GM12878 (cell line): ENCODE results near the gene SIGLEC14. TPM values are rescaled to one million over a fixed set of nuclear protein-coding genes. Genes with fewer than 3 reads are reported as not detected.
"Not testable (repeated sequence)": the region's sequence is repeated elsewhere in the genome, so short reads cannot be mapped to it uniquely, and the experiment has no call there.

Experiments
- ATAC-seq: fragments of 200-7000 bp; cut with Tn5 transposase; 3 replicates; pipeline ENCODE4 v1.9.1; 2020; ENCODE audit warnings: mild to moderate bottlenecking, moderate library complexity
- BruUV-seq: library from RNA; stranded (reverse); fragments of 400-500 nt; replicated peaks from 2 replicates; lab custom pipeline; 2021; lab: Mats Ljungman, UMichigan
- CTCF ChIA-PET: fragments of 300-600 bp; sonication (Branson Sonifier 250); formaldehyde crosslinking; extraction: SDS; loops from one replicate; lab custom pipeline; 2021; ENCODE audit warnings: inconsistent platforms; lab: Yijun Ruan, JAX
- POLR2A ChIA-PET: fragments of 350-600 bp; formaldehyde crosslinking; extraction: SDS; loops from one replicate; lab custom pipeline; 2021; ENCODE audit warnings: inconsistent platforms; lab: Charles Lee
- RAD21 ChIA-PET: fragments of 300-600 bp; sonication (Branson Sonifier 250); formaldehyde crosslinking; loops from one replicate; lab custom pipeline; 2023; ENCODE audit warnings: antibody characterized with exemption; ENCODE audit not compliant: unreplicated experiment; lab: Charles Lee
- SMC1A ChIA-PET: fragments of 300-600 bp; sonication (Branson Sonifier 250); formaldehyde crosslinking; loops from one replicate; lab custom pipeline; 2023; ENCODE audit not compliant: unreplicated experiment, uncharacterized antibody; lab: Charles Lee
- DNase-seq: peaks from one replicate; pipeline ENCODE4 v3.0.0-alpha.2; 2011; ENCODE audit warnings: low read depth, low spot score
- FAIRE-seq: peaks from 3 replicates; lab custom pipeline; 2011; peaks lifted over from hg19 to GRCh38; lab: Jason Lieb, UNC
- H2AFZ ChIP-seq: 2 replicates; pipeline ENCODE4 v1.6.0; 2011; ENCODE audit warnings: low read depth, low read length, control low read depth; ENCODE audit not compliant: control insufficient read depth
- H3K27ac ChIP-seq: 2 replicates; pipeline ENCODE4 v1.5.1; 2011; ENCODE audit warnings: control low read depth; ENCODE audit not compliant: control insufficient read depth, insufficient read depth
- H3K27me3 ChIP-seq, 2 experiments: replicated peaks in 1 of 2; 2 replicates each; pipeline versions ENCODE4 v1.6.0 to v1.6.1; 2011; ENCODE audit warnings: low read length in 1 of 2; ENCODE audit not compliant: control insufficient read depth in 2 of 2, insufficient read depth in 2 of 2
- H3K36me3 ChIP-seq, 2 experiments: 2 replicates each; pipeline ENCODE4 v1.5.1; 2011; ENCODE audit warnings: low read length in 1 of 2; ENCODE audit not compliant: control insufficient read depth in 2 of 2, insufficient read depth in 2 of 2
- H3K4me1 ChIP-seq: 2 replicates; pipeline ENCODE4 v1.6.1; 2011; ENCODE audit warnings: mild to moderate bottlenecking, low read length, moderate library complexity, mixed read lengths; ENCODE audit not compliant: control insufficient read depth, insufficient read depth
- H3K4me2 ChIP-seq: 2 replicates; pipeline ENCODE4 v1.6.0; 2011; ENCODE audit warnings: control low read depth; ENCODE audit not compliant: control insufficient read depth, insufficient read depth
- H3K4me3 ChIP-seq: fragments of 200-600 bp; sonication (generic); 2 replicates; pipeline ENCODE4 v1.5.1; 2016
- H3K79me2 ChIP-seq: 2 replicates; pipeline ENCODE4 v1.6.0; 2011; ENCODE audit warnings: low read length; ENCODE audit not compliant: control insufficient read depth, insufficient read depth
- H3K9ac ChIP-seq: 2 replicates; pipeline ENCODE4 v1.8.0; 2011; ENCODE audit warnings: low read length, control low read depth, mixed read lengths; ENCODE audit not compliant: control insufficient read depth, insufficient read depth
- H3K9me3 ChIP-seq: replicated peaks from 3 replicates; pipeline ENCODE4 v1.5.1; 2011; ENCODE audit warnings: mild to moderate bottlenecking, low read length; ENCODE audit not compliant: control insufficient read depth, insufficient read depth
- H4K20me1 ChIP-seq: 2 replicates; pipeline ENCODE4 v1.6.0; 2011; ENCODE audit not compliant: control insufficient read depth, insufficient read depth
- CTCF ChIP-seq, 3 experiments: IDR thresholded peaks in 2 of 3; conservative IDR thresholded peaks in 1 of 3; 2 replicates each; pipeline ENCODE4 v1.5.1; 2011; ENCODE audit warnings: low read depth in 3 of 3, low read length in 3 of 3, mild to moderate bottlenecking in 3 of 3, control low read depth in 2 of 3, moderate library complexity in 2 of 3, inconsistent platforms in 1 of 3, mixed read lengths in 1 of 3; ENCODE audit not compliant: control insufficient read depth in 2 of 3, insufficient read depth in 1 of 3; ENCODE audit errors: extremely low read depth in 1 of 3
- NFYB ChIP-seq: IDR thresholded peaks from 2 replicates; pipeline ENCODE4 v1.6.1; 2011; ENCODE audit warnings: low read depth, mild to moderate bottlenecking, low read length, improper control_type of control experiment, moderate library complexity; ENCODE audit not compliant: insufficient read depth
- RAD21 ChIP-seq: IDR thresholded peaks from 2 replicates; pipeline ENCODE4 v1.6.1; 2011; ENCODE audit warnings: mild to moderate bottlenecking, low read depth, low read length, moderate library complexity; ENCODE audit not compliant: insufficient read depth
- WGBS: methylation state at CpG from one replicate; pipeline ENCODE4 v1.1.6; 2016; ENCODE audit warnings: low lambda C conversion rate; ENCODE audit not compliant: insufficient replicate concordance, insufficient coverage; ENCODE audit errors: missing lambda C conversion rate; 5-methylcytosine and 5-hydroxymethylcytosine counted together
- in situ Hi-C: fragments of 300-500 bp; cut with MboI; formaldehyde crosslinking; loops from 9 replicates; pipeline ENCODE4 v1.14.3; 2018; ENCODE audit warnings: mixed read lengths
- intact Hi-C: fragments of 100-400 bp; cut with micrococcal nuclease; formaldehyde crosslinking; loops from one replicate; pipeline ENCODE4 v1.14.2; 2022; ENCODE audit not compliant: unreplicated experiment
- polyA plus RNA-seq, 11 experiments: library from polyadenylated mRNA; depleted of rRNA in 4 of 11; unstranded in 6 of 11; stranded (reverse) in 5 of 11; fragments of >200 nt; fragmentation: Nextera tagmentation in 4 of 11; fragmentation: Illumina TruSeq in 1 of 11; extraction: Ambion mirVana in 4 of 11; extraction: Trizol in 1 of 11; gene quantifications; 1 replicate in 1 of 11; 2 replicates in 10 of 11; pipeline versions ENCODE4 v1.2.1 to v1.2.3, GENCODE V29; 2011 to 2016; ENCODE audit warnings: inconsistent platforms in 2 of 11, missing spikeins in 2 of 11, low read depth in 1 of 11
- total RNA-seq, 4 experiments: library from RNA; depleted of rRNA in 3 of 4; stranded (reverse); fragments of >200 nt in 3 of 4; fragmentation: Illumina TruSeq in 1 of 4; extraction: Trizol in 1 of 4; gene quantifications; 2 replicates each; pipeline versions ENCODE4 v1.2.1 to v1.2.3, GENCODE V29; 2013 to 2021

Gene SIGLEC14
- total and polyA plus RNA-seq, 10 of the 15 experiments (the other 5 are each of a cell fraction or from before 2014, with no cell fraction given): 0.57 to 8.4 (median 4.6) TPM

DNA sequence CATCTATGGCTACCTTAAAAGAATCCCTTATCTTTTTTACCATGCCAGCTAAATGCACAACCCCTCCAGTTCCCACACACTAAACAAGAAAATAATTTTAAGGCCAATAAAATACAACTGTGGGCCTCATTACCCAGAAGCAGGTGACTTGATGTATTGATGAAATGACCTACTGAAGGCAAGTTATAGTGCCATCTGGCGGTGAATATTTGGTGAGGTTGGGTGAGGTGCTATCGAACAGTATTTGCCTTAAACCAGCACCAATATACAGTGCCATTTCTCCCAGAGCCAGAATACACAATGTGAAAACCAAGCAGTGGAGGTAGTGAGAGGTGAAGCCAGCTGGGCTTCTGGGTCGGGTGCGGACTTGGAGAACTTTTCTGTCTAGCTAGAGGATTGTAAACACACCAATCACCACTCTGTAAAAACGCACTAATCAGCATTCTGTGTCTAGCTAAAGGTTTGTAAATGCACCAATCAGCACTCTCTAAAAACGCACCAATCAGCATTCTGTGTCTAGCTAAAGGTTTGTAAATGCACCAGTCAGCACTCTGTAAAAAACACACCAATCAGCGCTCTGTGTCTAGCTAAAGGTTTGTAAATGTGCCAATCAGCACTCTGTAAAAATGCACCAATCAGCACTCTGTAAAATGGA lies 29.4 kb upstream of the SIGLEC14 start:
- H3K9me3 ChIP-seq, H3K9ac ChIP-seq, FAIRE-seq, POLR2A ChIA-PET, in situ Hi-C loops, H3K79me2 ChIP-seq, intact Hi-C loops, BruUV-seq, ATAC-seq, H4K20me1 ChIP-seq, DNase-seq, H2AFZ ChIP-seq, RAD21 ChIA-PET, H3K27me3 ChIP-seq, H3K4me3 ChIP-seq, H3K4me1 ChIP-seq, H3K4me2 ChIP-seq, H3K27ac ChIP-seq, H3K36me3 ChIP-seq: not testable (repeated sequence)
- TF ChIP-seq NFYB (0 out of 2 replicates have a peak, but pooled peaks have one; percentile 21), RAD21 (0 out of 2 replicates have a peak, but pooled peaks have one; percentile 25), CTCF (IDR thresholded peaks at IDR 0.05 in 2 of 3, conservative IDR thresholded peaks at IDR 0.05 in 1 of 3; ENCODE audit: control insufficient read depth in 2 of 3, extremely low read depth in 1 of 3, insufficient read depth in 1 of 3, low read depth in 3 of 3, low read length in 3 of 3) (peak; percentile 14 to 32 (median 20); a peak in 4 of 6 replicates)
- CTCF ChIA-PET: interaction anchor here (1.2 to 4.9 kb wide), 3 partner anchors 12 to 162 kb away, joined by 4 to 22 read pairs (median 4); no protein-coding TSS in a partner anchor
- SMC1A ChIA-PET: interaction anchor here (1.0 kb wide), 1 partner anchor 12 kb away, joined by 3 read pairs; no protein-coding TSS in a partner anchor
- WGBS: 35% methylated on average over 7 of the region's 7 CpGs
